HG02763 (cell line): ENCODE data around the gene EXOC4.
"Not testable (repeated sequence)": the region's sequence is repeated elsewhere in the genome, so short reads cannot be mapped to it uniquely, and the experiment has no call there.

Experiments used
- ATAC-seq: cut with Tn5 transposase; IDR thresholded peaks from one replicate; pipeline ENCODE4 v1.9.1; 2021; ENCODE audit warnings: mild to moderate bottlenecking, moderate library complexity; ENCODE audit not compliant: unreplicated experiment

The EXOC4 gene

GRCh38 chr7:133275008-133275407 lies 22.1 kb downstream of the EXOC4 start:
- ATAC-seq = no peak

- ATAC-seq = no peak
These were observed 22.7 kb downstream of the EXOC4 start for GRCh38 chr7:133275446-133276095.

- ATAC-seq = not testable (repeated sequence)
These were observed 26.1 kb downstream of the EXOC4 start for GRCh38 chr7:133278975-133279374.

GRCh38 chr7:133282094-133282493 lies 29.2 kb downstream of the EXOC4 start:
- ATAC-seq = no peak

GRCh38 chr7:133284092-133284491 lies 31.2 kb downstream of the EXOC4 start:
- no peak for ATAC-seq

- no peak for ATAC-seq
These were observed 36.1 kb downstream of the EXOC4 start for GRCh38 chr7:133288970-133289369.

- ATAC-seq = no peak
These were observed 37.2 kb downstream of the EXOC4 start for GRCh38 chr7:133290041-133290440.

- no peak for ATAC-seq
These were observed 37.9 kb downstream of the EXOC4 start for GRCh38 chr7:133290676-133291333.

GRCh38 chr7:133292631-133293030 lies 39.8 kb downstream of the EXOC4 start:
- no peak for ATAC-seq

GRCh38 chr7:133293384-133294160 lies 40.7 kb downstream of the EXOC4 start:
- ATAC-seq = no peak

GRCh38 chr7:133294234-133294633 lies 41.4 kb downstream of the EXOC4 start:
- no peak for ATAC-seq

GRCh38 chr7:133295484-133295883 lies 42.6 kb downstream of the EXOC4 start:
- ATAC-seq = no peak

- ATAC-seq = no peak
These were observed 44.2 kb downstream of the EXOC4 start for GRCh38 chr7:133297093-133297492.

GRCh38 chr7:133298080-133298479 lies 45.2 kb downstream of the EXOC4 start:
- ATAC-seq = no peak

- ATAC-seq = no peak
These were observed 46.8 kb downstream of the EXOC4 start for GRCh38 chr7:133299676-133300075.

- ATAC-seq = no peak
These were observed 47.2 kb downstream of the EXOC4 start for GRCh38 chr7:133300088-133300487.

GRCh38 chr7:133300811-133301210 lies 47.9 kb downstream of the EXOC4 start:
- ATAC-seq = no peak

GRCh38 chr7:133301444-133301843 lies 48.6 kb downstream of the EXOC4 start:
- no peak for ATAC-seq

- ATAC-seq = no peak
These were observed 50.5 kb downstream of the EXOC4 start for GRCh38 chr7:133303372-133303771.

- no peak for ATAC-seq
These were observed 51.1 kb downstream of the EXOC4 start for GRCh38 chr7:133303931-133304330.

- ATAC-seq = no peak
These were observed 56.5 kb downstream of the EXOC4 start for GRCh38 chr7:133309333-133309732.
